Hematopoietic multipotent progenitor cell treated with erythropoietin and hydrocortisone succinate and interleukin-3 and kit ligand, for 8 days (in vitro differentiated cells): ENCODE results near the gene STK39.

Source experiments
- DNase-seq: peaks from one replicate; pipeline ENCODE4 v3.0.0-alpha.2; 2015

STK39 gene

GRCh38 chr2:167943368-167943767 is 304.0 kb downstream of the STK39 start:
- no peak for DNase-seq

GRCh38 chr2:167942366-167943081 is 304.9 kb downstream of the STK39 start:
- no peak for DNase-seq

- no peak for DNase-seq
Measured at GRCh38 chr2:167941604-167942003, 305.8 kb downstream of the STK39 start.

GRCh38 chr2:167940734-167941507 is 306.5 kb downstream of the STK39 start:
- DNase-seq, result no peak

- no peak for DNase-seq
Measured at GRCh38 chr2:167940346-167940725, 307.1 kb downstream of the STK39 start.

GRCh38 chr2:167939514-167940345 is 307.7 kb downstream of the STK39 start:
- DNase-seq, result no peak

- no peak for DNase-seq
Measured at GRCh38 chr2:167937403-167937802, 310.0 kb downstream of the STK39 start.

- DNase-seq, result no peak
Measured at GRCh38 chr2:167935803-167936110, 311.6 kb downstream of the STK39 start.

- no peak for DNase-seq
Measured at GRCh38 chr2:167933097-167933814, 314.1 kb downstream of the STK39 start.

- DNase-seq, result no peak
Measured at GRCh38 chr2:167932123-167932693, 315.2 kb downstream of the STK39 start.

GRCh38 chr2:167929484-167929883 is 317.9 kb downstream of the STK39 start:
- DNase-seq, result no peak

GRCh38 chr2:167928434-167928833 is 319.0 kb downstream of the STK39 start:
- DNase-seq, result no peak

GRCh38 chr2:167925758-167926157 is 321.6 kb downstream of the STK39 start:
- DNase-seq, result no peak

GRCh38 chr2:167924556-167924955 is 322.8 kb downstream of the STK39 start:
- DNase-seq, result no peak

- no peak for DNase-seq
Measured at GRCh38 chr2:167916756-167917155, 330.6 kb downstream of the STK39 start.

GRCh38 chr2:167914969-167915368 is 332.4 kb downstream of the STK39 start:
- no peak for DNase-seq

- no peak for DNase-seq
Measured at GRCh38 chr2:167908786-167909185, 338.6 kb downstream of the STK39 start.

GRCh38 chr2:167905668-167906067 is 341.7 kb downstream of the STK39 start:
- no peak for DNase-seq
